WTC11 (cell line): ENCODE measurements around the gene CGB3. TPM values are rescaled to one million over a fixed set of nuclear protein-coding genes. Genes with fewer than 3 reads are reported as not detected.
"Not testable (repeated sequence)": the region's sequence is repeated elsewhere in the genome, so short reads cannot be mapped to it uniquely, and the experiment has no call there.

Source experiments
- ATAC-seq: fragments of 200-7000 bp; cut with Tn5 transposase; 2 replicates; pipeline ENCODE4 v1.10.0; 2021; ENCODE audit warnings: mild to moderate bottlenecking, moderate library complexity
- CTCF ChIA-PET: fragments of 300-600 bp; sonication (Branson Sonifier 250); formaldehyde crosslinking; loops from one replicate; lab custom pipeline; 2021; ENCODE audit warnings: antibody characterized with exemption; lab: Charles Lee
- POLR2A ChIA-PET: fragments of 350-600 bp; sonication (Branson Sonifier 250); formaldehyde crosslinking; loops from one replicate; lab custom pipeline; 2021; ENCODE audit warnings: antibody characterized with exemption; lab: Charles Lee
- DNase-seq: peaks from one replicate; pipeline ENCODE4 v3.0.0; 2021; ENCODE audit warnings: low spot score
- H3K27ac Mint-ChIP-seq: 2 replicates; pipeline ENCODE4 v1.8.0; 2021; ENCODE audit warnings: mixed read lengths
- H3K27me3 Mint-ChIP-seq: 2 replicates; pipeline ENCODE4 v1.8.0; 2021; ENCODE audit warnings: low read depth, mild to moderate bottlenecking, moderate library complexity, mixed read lengths
- H3K36me3 Mint-ChIP-seq: 2 replicates; pipeline ENCODE4 v1.8.0; 2021; ENCODE audit warnings: mixed read lengths
- H3K4me1 Mint-ChIP-seq: 2 replicates; pipeline ENCODE4 v1.8.0; 2022; ENCODE audit warnings: mixed read lengths
- H3K4me3 Mint-ChIP-seq: 2 replicates; pipeline ENCODE4 v1.8.0; 2021; ENCODE audit warnings: mild to moderate bottlenecking, moderate library complexity, mixed read lengths
- H3K9me3 Mint-ChIP-seq: 2 replicates; pipeline ENCODE4 v1.8.0; 2021; ENCODE audit warnings: mixed read lengths
- CDX4 ChIP-seq: fragments of 250-450 bp; sonication (Bioruptor Pico); IDR thresholded peaks from 2 replicates; pipeline ENCODE4 v1.9.0; 2021; ENCODE audit warnings: moderate library complexity, mild to moderate bottlenecking, inconsistent platforms, borderline replicate concordance
- CTCF ChIP-seq: fragments of 200-600 bp; IDR thresholded peaks from 2 replicates; pipeline ENCODE4 v1.8.0; 2022; ENCODE audit warnings: antibody characterized with exemption
- ELF4 ChIP-seq: sonication (generic); formaldehyde crosslinking; IDR thresholded peaks from 2 replicates; pipeline ENCODE4 v1.8.1; 2022; ENCODE audit warnings: low read depth, mild to moderate bottlenecking, moderate library complexity, missing genetic modification reagents
- ESRRA ChIP-seq: sonication (generic); formaldehyde crosslinking; IDR thresholded peaks from 2 replicates; pipeline ENCODE4 v1.8.1; 2022; ENCODE audit warnings: mild to moderate bottlenecking, missing genetic modification reagents, borderline replicate concordance
- ETV6 ChIP-seq: sonication (generic); formaldehyde crosslinking; IDR thresholded peaks from 2 replicates; pipeline ENCODE4 v1.8.1; 2022; ENCODE audit warnings: mild to moderate bottlenecking, missing genetic modification reagents
- FOXP4 ChIP-seq: sonication (generic); formaldehyde crosslinking; IDR thresholded peaks from 2 replicates; pipeline ENCODE4 v1.8.0; 2022; ENCODE audit warnings: mild to moderate bottlenecking, missing genetic modification reagents
- JUN ChIP-seq: sonication (generic); formaldehyde crosslinking; IDR thresholded peaks from 2 replicates; pipeline ENCODE4 v1.8.0; 2023; ENCODE audit warnings: mild to moderate bottlenecking, missing genetic modification reagents
- MYBL2 ChIP-seq: sonication (generic); formaldehyde crosslinking; IDR thresholded peaks from 2 replicates; pipeline ENCODE4 v1.8.1; 2023; ENCODE audit warnings: mild to moderate bottlenecking, moderate library complexity, missing genetic modification reagents
- RELA ChIP-seq: sonication (generic); formaldehyde crosslinking; IDR thresholded peaks from 2 replicates; pipeline ENCODE4 v1.8.1; 2022; ENCODE audit warnings: missing genetic modification reagents, mild to moderate bottlenecking, borderline replicate concordance
- SP1 ChIP-seq: sonication (generic); formaldehyde crosslinking; conservative IDR thresholded peaks from 2 replicates; pipeline ENCODE4 v1.8.1; 2022; ENCODE audit warnings: missing genetic modification reagents
- ZNF138 ChIP-seq: sonication (generic); formaldehyde crosslinking; conservative IDR thresholded peaks from 2 replicates; pipeline ENCODE4 v1.8.1; 2022; ENCODE audit warnings: mild to moderate bottlenecking, moderate library complexity, missing genetic modification reagents
- ZNF281 ChIP-seq: sonication (generic); formaldehyde crosslinking; IDR thresholded peaks from 2 replicates; pipeline ENCODE4 v1.8.0; 2023; ENCODE audit warnings: mild to moderate bottlenecking, missing genetic modification reagents
- ZNF416 ChIP-seq: fragments of 250-450 bp; sonication (Bioruptor Pico); IDR thresholded peaks from 2 replicates; pipeline ENCODE4 v1.9.0; 2021; ENCODE audit warnings: mild to moderate bottlenecking, inconsistent platforms
- ZNF532 ChIP-seq: fragments of 250-450 bp; sonication (Bioruptor Pico); IDR thresholded peaks from 2 replicates; pipeline ENCODE4 v1.9.0; 2021; ENCODE audit warnings: mild to moderate bottlenecking, borderline replicate concordance
- total RNA-seq: library from RNA; stranded (reverse); gene quantifications from 3 replicates; pipeline ENCODE4 v1.2.3, GENCODE V29; 2021

CGB3 gene
- total RNA-seq, 1 experiment from 2014 or later, result not detected

GRCh38 chr19:49057636-49058234, 33.6 kb upstream of the CGB3 start, which contains the start of gene CGB7:
CGB7 (minus strand) TSS chr19:49057749; CDS start chr19:49055375, 2,374 bp downstream.
- ATAC-seq, result peak; percentile 57
- no peak within 1 kb of the TSS for H3K27ac Mint-ChIP-seq
- TF ChIP-seq ELF4 (CRISPR knock-in tag) (no peak), SP1 (CRISPR knock-in tag) (0 out of 2 replicates have a peak, but pooled peaks have one; percentile 43)
- TF ChIP-seq, all 79 proteins: peak for 1
- Mint-ChIP-seq H3K4me3 (peak within 1 kb of the TSS; percentile 71), H3K27me3 (peaks cover 81% of the 10 kb centered on the region), H3K9me3 (no peaks in the 10 kb centered on the region), H3K36me3 (no peaks in the 10 kb centered on the region), H3K4me1 (peaks cover 14% of the 10 kb centered on the region)
- DNase-seq, result peak; percentile 86
- ChIA-PET POLR2A (interaction anchor here (1.1 to 1.2 kb wide), 2 partner anchors 9 to 40 kb away, joined by 3 to 4 read pairs; no protein-coding TSS in a partner anchor), CTCF (interaction anchor here (0.6 to 3.5 kb wide), 16 partner anchors 7 to 489 kb away, joined by 3 to 33 read pairs (median 6); partner anchors contain the start of genes CGB2, GYS1, KCNA7 and NTF4)

- DNase-seq, H3K27ac Mint-ChIP-seq, ATAC-seq, H3K9me3 Mint-ChIP-seq, H3K36me3 Mint-ChIP-seq: not testable (repeated sequence)
- POLR2A ChIA-PET, result interaction anchor here (0.6 to 1.2 kb wide), 4 partner anchors 10 to 208 kb away, joined by 3 to 5 read pairs (median 4); no protein-coding TSS in a partner anchor
- Mint-ChIP-seq H3K27me3 (peaks cover 77% of the 10 kb centered on the region), H3K4me3 (peak overlapping the region; percentile 71), H3K4me1 (peaks cover 14% of the 10 kb centered on the region)
- CTCF ChIA-PET, result interaction anchor here (0.6 to 3.5 kb wide), 28 partner anchors 8 to 489 kb away, joined by 3 to 33 read pairs (median 4); partner anchors contain the start of genes CGB2, GYS1, HSD17B14 and KCNA7
Observed at GRCh38 chr19:49056902-49057596, 32.9 kb upstream of the CGB3 start.

GRCh38 chr19:49056101-49056901, 32.2 kb upstream of the CGB3 start:
- Mint-ChIP-seq H3K9me3 (no peaks in the 10 kb centered on the region), H3K27ac (no peak overlapping the region), H3K4me3 (peak overlapping the region; percentile 71), H3K27me3 (peaks cover 76% of the 10 kb centered on the region), H3K4me1 (peaks cover 14% of the 10 kb centered on the region), H3K36me3 (no peaks in the 10 kb centered on the region)
- peak; percentile 82 for ATAC-seq
- ChIA-PET CTCF (interaction anchor here (0.5 to 3.5 kb wide), 27 partner anchors 9 to 278 kb away, joined by 3 to 33 read pairs (median 4); partner anchors contain the start of genes CGB2, GYS1, HSD17B14 and KCNA7), POLR2A (interaction anchor here (0.6 to 0.7 kb wide), 3 partner anchors 74 to 209 kb away, joined by 4 to 5 read pairs (median 4); no protein-coding TSS in a partner anchor)
- DNase-seq, result peak; percentile 76
- TF ChIP-seq CDX4 (no peak), SP1 (CRISPR knock-in tag) (peak; percentile 81), CTCF (peak; percentile 19; the same call in 1 of the 2 replicates), ZNF416 (CRISPR knock-in tag) (no peak), ETV6 (CRISPR knock-in tag) (peak; percentile 54; the same call in 1 of the 2 replicates), ZNF532 (no peak), FOXP4 (CRISPR knock-in tag) (0 out of 2 replicates have a peak, but pooled peaks have one; percentile 47), ESRRA (CRISPR knock-in tag) (no peak), RELA (CRISPR knock-in tag) (no peak), MYBL2 (CRISPR knock-in tag) (peak; percentile 16; the same call in 1 of the 2 replicates), ZNF281 (CRISPR knock-in tag) (no peak), JUN (no peak), ZNF138 (no peak)
